Femur (tissue), 1 donor: ENCODE measurements around the gene PRDM1.

Experiments used
- DNase-seq: peaks from one replicate; pipeline ENCODE4 v3.0.0-alpha.2; 2017

The PRDM1 gene

DNA sequence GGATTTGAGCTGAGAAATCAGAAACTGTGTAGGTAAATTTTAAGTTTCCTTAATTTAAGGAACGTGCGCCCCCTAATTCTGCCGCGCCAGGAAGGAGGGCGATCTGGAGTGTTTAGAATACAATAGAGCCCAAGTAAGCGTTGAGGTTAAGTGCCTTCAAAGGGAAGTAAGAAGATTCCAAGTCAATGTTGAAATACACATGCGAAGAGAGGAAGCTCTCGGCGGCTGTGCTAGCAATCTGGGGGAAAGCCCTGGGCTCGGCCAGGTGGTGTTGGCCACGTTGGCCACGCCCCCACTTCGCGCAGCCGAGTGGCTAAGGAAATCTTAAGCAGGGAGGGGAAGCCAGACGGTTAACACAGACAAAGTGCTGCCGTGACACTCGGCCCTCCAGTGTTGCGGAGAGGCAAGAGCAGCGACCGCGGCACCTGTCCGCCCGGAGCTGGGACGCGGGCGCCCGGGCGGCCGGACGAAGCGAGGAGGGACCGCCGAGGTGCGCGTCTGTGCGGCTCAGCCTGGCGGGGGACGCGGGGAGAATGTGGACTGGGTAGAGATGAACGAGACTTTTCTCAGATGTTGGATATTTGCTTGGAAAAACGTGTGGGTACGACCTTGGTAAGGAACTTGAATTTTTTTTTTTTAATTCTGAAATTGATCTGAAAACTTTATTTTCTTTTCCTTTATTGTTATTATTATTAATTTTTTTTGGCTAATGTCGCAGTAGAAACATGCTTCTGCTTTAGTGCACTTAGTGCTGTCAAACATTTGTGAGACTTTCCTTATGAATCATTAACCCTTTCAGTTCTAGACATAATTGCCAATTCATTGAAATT is at the start of gene PRDM1:
Gene PRDM1, plus strand, starts transcription at position 353 of the 830 bp plus-strand sequence. Its CDS starts 218 bp downstream, at position 571.
- peak; percentile 81 for DNase-seq

DNA sequence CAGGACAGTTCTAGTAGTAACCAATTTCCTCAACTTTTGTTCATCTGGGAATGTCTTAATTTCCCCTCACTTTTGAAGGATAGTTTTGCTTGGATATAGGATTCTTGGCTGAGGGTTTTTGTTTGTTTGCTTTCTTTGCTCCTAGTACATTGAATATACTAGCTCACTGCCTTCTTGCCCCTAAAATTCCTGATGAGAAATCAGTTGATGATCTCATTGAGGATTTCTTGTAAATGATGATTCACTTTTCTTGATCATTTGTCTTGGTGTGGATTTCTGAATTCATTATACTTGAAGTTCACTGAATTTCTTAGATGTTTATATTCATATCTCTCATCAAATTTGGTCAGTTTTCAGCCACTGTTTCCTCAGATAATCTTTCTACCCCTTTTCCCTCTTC is 49.1 kb upstream of the PRDM1 start:
- DNase-seq, result no peak

DNA sequence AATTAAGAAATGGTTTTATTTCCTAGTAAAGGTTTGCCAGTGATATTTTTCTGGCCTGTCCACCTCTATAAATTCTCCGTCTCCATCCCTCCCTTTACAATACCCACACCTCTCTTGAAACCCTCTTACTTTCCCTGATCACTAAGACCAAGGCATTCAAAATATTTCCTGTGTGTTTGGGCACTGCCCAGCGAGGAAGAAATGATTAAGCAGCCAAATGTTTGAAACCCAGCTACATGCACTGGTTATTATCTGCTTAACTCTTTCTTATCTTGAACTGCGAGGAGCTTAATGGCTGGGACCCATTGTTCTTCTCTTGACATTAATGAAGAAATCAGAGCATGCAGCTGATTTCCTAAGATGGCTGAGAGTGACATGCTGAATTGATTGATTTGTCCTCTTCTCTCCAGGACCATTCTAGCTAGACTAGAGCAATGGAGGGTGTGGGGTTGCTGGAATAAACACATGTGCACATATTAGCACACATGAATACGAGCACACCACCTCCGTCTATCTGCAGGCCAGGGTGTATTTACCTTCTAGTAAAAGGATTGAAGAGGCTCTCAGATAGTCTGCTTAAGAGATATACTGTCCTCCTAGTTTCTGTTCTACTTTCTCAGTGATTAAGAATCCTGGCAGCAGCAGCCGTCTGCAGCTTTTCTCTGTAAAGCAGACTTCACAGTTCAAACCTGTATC is 46.1 kb upstream of the PRDM1 start:
- DNase-seq, result no peak

DNA sequence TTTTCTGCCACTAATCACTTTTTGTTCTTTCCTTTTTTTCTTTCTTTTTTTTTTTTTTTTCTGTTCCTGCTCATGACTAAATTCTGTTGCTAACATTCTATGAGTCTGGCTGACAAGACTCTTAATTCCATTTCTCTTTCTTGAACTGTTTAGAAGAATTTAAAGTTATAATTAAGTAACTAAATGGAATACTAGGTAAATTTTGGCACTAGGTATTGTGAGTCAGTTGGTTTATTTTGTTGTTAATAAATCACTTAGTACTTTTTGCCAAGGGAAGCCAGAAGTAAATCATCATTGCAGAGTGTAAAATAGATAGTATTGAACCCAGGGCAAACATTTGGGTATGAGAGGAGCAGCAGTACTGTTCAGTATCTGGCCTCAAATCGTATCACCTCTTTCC is 42.0 kb upstream of the PRDM1 start:
- DNase-seq, result no peak

DNA sequence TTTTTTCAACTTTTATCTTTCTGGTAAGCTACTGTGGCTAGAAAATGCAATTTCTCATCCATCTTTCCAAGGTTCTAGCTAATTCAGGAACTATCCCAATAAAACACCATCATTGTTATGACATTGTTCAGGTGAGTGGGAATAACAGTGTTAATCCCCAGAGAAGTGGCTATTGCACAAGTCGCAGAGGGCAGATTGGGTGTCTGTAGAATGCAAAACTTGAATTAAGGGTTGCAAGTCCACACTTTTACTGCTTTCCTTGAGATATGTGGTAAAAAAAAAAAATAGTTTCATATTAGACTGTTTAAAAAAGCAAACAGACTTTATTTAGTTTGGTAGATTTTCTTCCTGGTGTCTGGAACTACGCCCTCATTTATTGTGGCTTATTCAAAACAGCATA is 41.1 kb upstream of the PRDM1 start:
- DNase-seq, result no peak

DNA sequence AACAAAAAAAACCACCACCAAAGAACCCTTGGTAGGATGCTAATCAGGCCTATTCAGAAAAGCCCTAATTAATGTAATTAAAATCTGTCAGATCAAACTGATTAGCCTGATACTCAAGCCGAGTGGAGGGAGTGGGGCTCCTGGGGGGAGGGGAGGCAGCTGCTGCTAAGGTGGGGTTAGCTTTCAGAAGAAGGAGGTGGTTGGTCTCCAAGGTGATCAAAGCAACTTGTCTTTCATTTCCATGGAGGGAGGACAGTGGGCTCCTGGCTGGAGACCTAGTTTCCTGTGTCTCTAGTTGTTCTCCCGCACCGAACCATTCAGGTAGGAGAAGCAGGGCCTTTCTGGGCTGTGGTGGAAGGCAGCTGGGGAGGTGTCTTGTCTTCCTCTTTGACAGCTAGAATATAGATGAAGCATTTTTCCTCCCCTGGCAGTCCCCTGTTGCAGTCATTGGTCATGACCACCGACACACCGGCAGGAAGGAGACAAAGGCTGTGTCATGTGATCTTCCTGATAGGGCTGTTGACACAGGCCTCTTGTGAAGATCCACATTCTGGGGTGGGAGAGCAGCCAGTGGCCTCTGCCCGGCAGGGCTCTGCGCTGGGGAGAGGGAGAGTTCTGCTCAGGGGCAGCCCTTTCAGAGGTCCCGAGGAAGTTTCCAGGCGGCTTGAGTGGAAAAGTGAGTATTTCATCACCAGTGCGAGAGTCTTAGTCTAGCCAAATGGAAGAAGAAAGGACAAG is 39.9 kb upstream of the PRDM1 start:
- no peak for DNase-seq

DNA sequence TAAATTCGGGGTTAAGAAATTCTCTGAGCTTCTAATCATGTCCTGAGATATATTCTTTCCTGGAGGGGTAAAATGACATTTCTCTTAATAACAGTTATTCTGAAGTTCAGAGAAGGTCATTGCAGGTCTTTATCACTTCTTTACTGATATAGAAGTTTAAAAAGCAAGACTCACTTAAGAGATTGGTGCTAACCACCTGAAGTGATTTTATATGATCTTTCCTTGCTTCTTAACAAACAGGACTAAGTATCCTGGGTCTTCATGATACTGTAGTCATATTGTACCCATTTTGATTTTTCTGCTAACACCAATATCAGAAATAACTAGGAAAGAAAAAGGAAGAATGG is 39.3 kb upstream of the PRDM1 start:
- DNase-seq, result no peak

DNA sequence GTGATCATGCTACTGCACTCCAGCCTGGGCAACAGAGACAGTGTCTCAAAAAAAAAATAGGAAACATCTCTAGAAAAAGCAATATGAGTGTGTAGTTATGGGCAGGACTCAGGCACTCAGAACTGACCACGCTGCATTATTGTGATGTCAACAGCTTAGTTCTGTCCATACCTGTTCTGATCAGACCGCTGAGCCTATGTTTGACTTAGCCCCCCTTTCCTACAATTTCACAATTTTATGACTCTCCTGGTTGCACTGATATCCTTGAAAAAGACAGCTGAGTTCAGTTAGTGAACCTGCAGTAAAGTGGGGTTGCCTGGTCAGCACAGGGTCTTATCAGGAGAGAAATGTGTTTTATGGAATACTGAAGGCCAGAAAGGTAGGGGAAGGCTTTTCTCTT is 37.8 kb upstream of the PRDM1 start:
- DNase-seq, result no peak

DNA sequence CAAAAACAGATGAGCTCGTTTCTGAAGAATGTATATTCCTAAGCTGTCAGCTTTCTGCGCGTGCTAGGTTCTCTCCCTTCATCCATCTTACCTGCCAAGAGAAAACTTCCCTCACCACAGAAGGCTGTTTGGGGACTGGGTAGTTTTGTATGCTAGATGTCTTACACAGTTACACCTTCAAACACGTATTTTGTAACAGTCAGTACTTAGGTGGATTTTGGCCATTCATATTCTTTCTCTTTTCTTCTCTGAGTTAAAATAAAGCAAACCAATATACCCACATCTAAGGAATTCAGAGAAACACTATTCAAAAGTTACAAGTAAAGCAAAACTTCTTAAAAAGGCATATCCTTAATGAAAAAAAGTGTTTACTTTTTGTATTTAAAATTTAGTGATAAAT is 35.6 kb upstream of the PRDM1 start:
- DNase-seq, result no peak

DNA sequence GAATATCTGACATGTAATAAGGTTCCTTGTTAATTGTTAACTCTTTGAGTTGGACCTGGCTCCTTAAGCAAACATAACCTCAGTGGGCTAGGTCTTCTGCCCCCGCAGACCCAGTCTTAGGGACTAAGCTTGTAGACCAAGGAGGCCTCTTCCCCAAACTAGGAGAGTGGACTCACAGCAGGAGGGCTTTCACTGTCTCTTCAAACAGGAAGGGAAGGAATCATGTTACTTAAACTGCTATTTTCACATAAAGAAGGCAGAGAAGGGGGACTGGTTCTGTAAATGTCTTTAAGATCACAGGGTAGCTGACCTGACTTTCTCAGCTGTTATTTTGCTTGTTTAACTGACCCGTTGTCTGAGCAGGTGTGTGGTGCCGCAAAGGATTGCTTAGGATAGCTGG is 34.9 kb upstream of the PRDM1 start:
- DNase-seq, result no peak

DNA sequence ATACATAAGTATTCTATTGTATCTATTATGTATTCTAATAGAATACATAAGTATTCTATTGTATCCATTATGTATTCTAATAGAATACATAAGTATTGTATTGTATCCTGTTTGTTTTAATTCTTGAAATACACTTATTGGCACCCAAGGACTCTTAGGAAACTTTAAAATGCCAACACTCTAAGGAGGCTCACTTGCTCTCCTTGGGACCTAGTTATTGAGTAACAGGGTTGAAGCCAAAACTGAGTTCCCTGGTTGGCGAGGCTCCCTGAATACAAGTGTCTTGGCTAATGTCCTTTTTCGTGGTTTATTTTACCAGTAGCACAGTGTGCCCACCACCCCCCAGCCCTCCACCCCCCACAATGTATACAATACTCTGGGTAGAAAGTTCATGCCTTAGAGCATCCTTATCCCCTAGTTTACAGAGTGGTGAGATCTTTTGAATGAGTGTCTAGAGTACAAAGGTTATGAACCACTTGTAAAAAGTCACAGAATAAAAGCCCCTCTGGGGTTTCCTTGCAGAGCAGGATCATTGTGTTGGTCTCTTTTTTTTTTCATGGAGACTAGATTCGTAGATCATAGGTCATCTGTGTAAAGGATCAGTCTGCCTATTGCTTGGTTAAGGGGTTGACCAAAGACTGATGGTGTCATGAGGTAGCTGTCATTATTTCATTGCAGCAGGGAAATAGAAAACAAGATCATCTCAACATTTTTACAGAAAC is 32.5 kb upstream of the PRDM1 start:
- no peak for DNase-seq

DNA sequence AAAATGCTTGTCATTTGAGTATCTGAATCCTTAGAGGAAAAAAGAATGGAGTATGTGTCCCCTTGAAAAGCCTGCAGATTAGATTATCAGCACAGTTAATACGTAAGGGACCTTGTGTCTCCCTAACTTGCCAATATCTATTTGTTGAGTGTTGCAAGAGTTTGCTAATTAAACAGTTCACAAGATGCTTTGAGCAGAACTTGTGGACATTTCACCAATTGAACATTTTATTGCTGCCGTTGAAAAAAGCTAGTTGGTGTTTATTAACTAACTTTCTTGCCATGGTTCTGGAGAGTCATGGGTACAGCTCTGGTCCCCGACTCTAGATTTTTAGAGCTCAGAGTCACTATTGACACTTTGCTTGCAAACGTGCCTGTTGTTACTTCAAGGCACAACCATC is 30.6 kb upstream of the PRDM1 start:
- no peak for DNase-seq

DNA sequence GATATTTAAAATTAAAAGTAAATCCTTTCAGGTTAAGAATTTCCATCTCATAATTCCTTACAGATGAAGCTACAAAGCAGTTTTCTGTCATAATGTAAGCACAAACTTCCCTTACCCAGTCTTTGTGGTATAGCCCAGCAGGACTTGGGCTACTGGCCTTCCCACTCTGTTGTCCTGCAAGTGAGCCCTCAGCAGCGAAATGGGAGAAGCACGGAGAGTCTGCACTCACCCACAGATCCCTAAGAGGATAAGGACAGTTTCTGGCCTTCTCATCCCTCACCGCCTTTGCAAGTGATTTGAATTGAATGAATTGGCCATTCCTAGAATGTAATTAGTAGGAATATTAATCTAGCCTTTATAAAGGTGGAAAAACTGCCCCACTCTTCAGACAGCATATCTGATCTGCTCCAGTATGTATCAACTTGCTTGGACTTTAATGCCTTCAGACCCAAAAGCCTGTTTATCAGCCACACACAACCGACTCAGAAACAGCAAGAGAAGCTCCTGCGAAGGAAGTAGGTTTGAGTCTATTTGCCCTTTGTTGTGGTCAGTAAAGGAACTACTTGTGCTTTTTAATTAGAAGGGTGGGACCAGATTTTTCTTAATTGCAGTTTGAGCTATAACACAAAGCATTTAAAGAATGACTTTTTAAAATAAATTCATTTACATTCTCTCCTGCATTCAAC is 29.9 kb upstream of the PRDM1 start:
- no peak for DNase-seq

DNA sequence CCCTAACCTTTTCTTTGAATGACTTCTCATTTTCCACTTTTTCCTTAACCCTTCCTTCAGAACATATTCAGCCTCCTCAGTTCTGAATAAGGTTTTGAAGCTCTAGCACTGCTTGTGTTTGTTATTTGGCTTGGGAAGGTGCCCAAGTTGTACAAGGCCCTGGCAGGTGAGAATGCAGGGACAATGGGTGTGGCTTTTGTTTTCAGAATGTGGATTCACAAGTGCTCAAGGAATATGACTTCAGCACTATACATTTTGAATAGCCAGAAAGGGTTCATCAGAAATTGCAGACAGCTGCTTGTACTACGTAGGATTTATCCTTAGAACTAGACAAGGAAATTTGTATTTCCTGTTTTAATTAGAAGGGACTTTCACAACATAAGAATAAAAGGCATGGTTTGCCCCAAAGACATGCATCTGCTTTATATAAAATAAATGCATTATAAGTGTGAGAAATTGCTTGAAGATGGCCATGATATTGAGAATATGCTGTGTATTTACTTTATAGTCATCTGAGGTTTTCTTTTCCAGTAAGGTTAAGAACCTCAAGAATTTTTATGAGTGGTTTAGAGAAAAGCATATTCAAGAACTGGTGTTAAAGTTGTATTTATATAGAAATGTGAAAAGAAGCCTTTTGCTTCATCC is 29.3 kb upstream of the PRDM1 start:
- DNase-seq, result no peak

DNA sequence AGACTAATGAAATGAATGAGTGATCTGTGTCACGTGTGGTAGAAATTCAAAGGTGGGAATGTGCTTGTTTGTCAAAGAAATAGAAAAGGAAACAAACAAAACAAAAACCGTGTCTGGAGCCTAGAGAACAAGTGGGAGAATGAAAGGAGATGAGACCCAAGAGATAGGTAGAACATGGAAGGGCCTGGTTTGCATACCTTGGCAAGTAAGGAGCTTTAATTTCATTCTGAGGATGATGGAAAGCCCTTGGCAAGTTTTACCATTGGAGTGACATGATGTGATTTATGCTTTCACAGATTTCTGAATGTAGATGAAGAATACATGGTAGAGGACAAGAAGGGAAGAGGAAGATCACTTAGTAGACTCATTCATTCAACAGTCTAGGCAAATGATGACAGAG is 26.8 kb upstream of the PRDM1 start:
- DNase-seq, result no peak

DNA sequence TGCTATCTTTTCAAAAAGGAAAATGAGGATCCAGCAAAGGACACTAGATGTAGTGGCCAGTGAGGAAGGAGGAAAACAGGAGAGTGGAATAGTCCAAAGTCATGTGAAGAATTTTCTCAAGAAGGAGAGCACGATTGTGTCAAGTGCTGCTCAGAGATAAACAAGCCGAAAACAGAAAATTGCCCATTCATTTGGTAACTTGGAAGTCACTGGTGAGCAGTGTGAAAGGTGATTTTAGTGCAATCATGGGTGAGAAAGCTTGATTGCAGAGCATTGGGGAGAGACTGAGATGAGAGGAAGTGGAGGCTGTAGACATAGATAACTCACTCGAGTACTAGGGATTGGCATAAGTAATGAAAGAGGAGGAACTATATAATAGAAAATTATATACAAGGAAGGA is 26.0 kb upstream of the PRDM1 start:
- no peak for DNase-seq

DNA sequence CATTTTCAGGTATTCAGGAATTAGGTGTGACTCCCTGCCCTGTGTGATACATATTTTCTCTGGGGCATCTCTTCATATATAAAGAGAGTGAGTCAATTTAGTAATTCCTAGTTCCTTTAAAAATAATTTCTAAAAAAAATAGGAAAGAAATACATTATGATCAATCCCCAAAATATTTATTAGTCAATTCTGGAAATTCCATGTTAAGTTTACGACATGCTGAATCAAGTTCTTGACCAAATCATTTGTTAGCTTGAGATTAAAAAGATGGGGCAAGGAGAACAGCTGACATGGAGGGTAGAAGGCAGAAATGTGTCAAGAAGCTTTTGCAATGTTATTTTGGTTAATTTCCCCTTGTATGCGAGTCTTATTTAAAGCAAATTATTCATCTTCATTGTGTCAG is 22.7 kb upstream of the PRDM1 start:
- no peak for DNase-seq

DNA sequence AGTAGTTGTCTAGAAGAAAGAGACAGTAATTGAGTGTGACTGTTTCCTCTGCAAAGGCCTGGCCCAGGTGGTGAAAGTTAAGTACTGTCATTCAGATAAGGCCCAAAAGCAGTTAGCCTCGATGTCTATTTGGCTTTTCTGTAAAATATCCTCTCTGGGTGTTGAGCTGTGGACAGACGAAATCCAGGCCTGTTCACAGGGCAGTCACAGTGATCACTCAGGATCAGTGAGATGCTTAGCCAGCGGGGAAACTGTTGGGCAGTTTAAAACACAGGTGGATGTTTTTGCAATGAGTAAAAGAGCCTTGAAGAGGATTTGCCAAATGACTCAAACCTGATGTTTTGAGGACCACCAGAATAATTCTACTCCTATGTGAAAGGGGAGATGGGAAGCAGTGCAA is 22.0 kb upstream of the PRDM1 start:
- DNase-seq, result no peak

DNA sequence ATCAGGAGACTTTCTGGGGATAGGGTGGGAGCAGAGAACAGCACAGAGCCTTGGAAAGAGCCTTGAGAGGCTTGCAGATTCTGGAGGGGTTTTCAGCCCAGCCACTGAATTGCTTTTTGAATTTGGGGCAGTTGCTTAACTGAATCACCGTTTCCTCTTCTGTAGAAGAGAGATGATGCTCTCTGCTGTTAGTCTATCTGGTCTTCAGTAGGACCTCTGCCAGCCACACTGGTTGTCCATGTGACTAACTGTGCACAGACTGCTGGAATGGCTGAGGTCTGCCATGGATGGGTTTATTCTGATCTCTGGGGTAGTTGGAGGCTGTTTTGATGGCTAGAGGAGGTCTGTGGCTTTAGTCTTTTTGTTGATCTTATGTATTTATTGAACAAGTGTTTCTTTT is 21.4 kb upstream of the PRDM1 start:
- DNase-seq, result no peak

DNA sequence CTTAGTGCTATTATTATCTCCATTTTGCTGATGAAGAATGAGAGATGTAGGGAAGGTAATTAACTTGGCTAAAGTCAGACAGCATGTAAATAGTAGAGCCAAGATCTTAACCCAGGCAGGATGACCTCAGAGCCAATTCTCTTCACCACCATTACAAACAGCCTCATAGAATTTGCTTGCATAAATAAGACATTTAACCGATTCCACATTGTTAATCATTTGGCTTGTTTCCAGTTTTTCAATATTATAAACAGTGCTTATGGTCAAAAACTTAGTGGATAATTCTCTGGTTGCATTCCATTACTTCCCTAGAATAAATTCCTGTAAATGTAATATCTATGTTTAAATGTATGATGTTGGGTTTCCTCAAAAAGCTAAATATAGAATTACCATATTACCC is 19.1 kb upstream of the PRDM1 start:
- DNase-seq, result no peak

DNA sequence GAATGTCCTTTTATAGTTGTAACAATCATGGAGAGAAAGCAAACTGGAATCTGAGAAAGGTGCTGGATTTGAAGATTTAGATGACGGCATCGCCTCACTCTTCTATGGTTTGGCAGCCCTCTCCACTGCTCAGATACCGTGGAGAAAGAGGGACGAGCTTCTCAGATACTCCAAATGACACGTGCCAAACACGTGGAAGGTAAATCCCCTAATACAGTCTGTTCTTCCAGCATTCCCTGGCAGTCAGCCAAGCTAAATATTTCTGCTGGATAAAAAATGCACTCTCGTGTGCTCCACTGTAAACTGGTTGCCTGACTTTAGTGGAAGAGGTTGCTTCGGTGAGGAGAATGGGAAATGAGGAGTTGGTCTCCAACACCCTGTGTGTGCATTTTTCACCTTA is 16.7 kb upstream of the PRDM1 start:
- DNase-seq, result peak; percentile 44

DNA sequence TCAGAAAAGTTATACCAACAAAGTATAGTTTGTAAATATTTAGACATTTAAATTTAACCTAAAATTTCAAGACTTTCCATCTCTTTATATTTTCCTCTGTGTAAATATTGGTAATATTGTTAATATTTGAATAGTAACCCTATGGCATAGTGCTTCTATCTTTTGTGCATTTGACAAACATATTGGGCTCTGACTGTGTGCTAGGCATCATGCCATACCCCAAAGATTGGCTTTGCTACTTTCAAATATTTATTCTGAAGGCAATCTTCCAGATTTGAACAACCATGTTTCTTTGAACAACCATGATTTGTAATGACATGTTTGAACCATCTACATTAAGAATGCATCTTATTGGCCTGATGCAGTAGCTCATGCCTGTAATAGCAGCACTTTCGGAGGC is 15.5 kb upstream of the PRDM1 start:
- DNase-seq, result no peak
